ENCODE measurements around the gene DBI. TPM values are rescaled to one million over a fixed set of nuclear protein-coding genes. Genes with fewer than 3 reads are reported as not detected.

The DBI gene
- total RNA-seq, 1 donor from 2014 or later = 44.9 TPM

GRCh38 chr2:119419803-119420508 lies 53.2 kb downstream of the DBI start:
- H3K27ac Mint-ChIP-seq = no peak overlapping the region
- H3K36me3 Mint-ChIP-seq = no peaks in the 10 kb centered on the region
- no peaks in the 10 kb centered on the region for H3K27me3 Mint-ChIP-seq (ENCODE audit: low read depth)

GRCh38 chr2:119421304-119421703 lies 54.5 kb downstream of the DBI start:
- H3K4me1 Mint-ChIP-seq = peaks cover 7% of the 10 kb centered on the region
- H3K36me3 Mint-ChIP-seq = no peaks in the 10 kb centered on the region
- H3K4me3 Mint-ChIP-seq = no peak overlapping the region
- H3K9me3 Mint-ChIP-seq = peaks cover 11% of the 10 kb centered on the region
- H3K27me3 Mint-ChIP-seq (ENCODE audit: low read depth) = no peaks in the 10 kb centered on the region
- TF ChIP-seq CTCF (IDR thresholded peaks at IDR 0.05; ENCODE audit: unreplicated experiment) = no peak
- DNase-seq (ENCODE audit: low spot score in 2 of 2, unreplicated experiment in 2 of 2) = no peak
- H3K27ac Mint-ChIP-seq = no peak overlapping the region

More at GRCh38 chr2:119419803-119420508, 53.2 kb downstream of the DBI start:
- no peak for TF ChIP-seq CTCF (IDR thresholded peaks at IDR 0.05; ENCODE audit: unreplicated experiment)
- Mint-ChIP-seq H3K4me3 (no peak overlapping the region), H3K4me1 (peaks cover 7% of the 10 kb centered on the region), H3K9me3 (peaks cover 13% of the 10 kb centered on the region)
- DNase-seq (ENCODE audit: low spot score in 2 of 2, unreplicated experiment in 2 of 2) = no peak

GRCh38 chr2:119421741-119422140 lies 55.0 kb downstream of the DBI start:
- H3K9me3 Mint-ChIP-seq = peaks cover 11% of the 10 kb centered on the region
- no peak for DNase-seq (ENCODE audit: low spot score in 2 of 2, unreplicated experiment in 2 of 2)
- H3K4me3 Mint-ChIP-seq = no peak overlapping the region
- no peaks in the 10 kb centered on the region for H3K36me3 Mint-ChIP-seq
- TF ChIP-seq CTCF (IDR thresholded peaks at IDR 0.05; ENCODE audit: unreplicated experiment) = no peak
- H3K4me1 Mint-ChIP-seq = peaks cover 9% of the 10 kb centered on the region
- no peaks in the 10 kb centered on the region for H3K27me3 Mint-ChIP-seq (ENCODE audit: low read depth)
- no peak overlapping the region for H3K27ac Mint-ChIP-seq

Other genes with a start within 250 kb of the DBI start
- not detected in 3 replicates for gene C1QL2, start 208.2 kb upstream of the DBI start, total RNA-seq
- gene STEAP3, start 143.1 kb upstream of the DBI start, total RNA-seq = 0.89 to 0.94 TPM (median 0.93 TPM) in 3 replicates
- gene C2orf76, start 143 bp upstream of the DBI start, total RNA-seq = 8.4 to 12.2 TPM (median 9.2 TPM) in 3 replicates
- 11.9 to 13.6 TPM (median 12.6 TPM) in 3 replicates for gene TMEM37, start 64.9 kb downstream of the DBI start, total RNA-seq
- gene SCTR, start 157.5 kb downstream of the DBI start, total RNA-seq = 0.97 to 1.3 TPM (median 1.2 TPM) in 3 replicates
- 3.5 to 4.6 TPM (median 4.5 TPM) in 3 replicates for gene CFAP221, start 177.5 kb downstream of the DBI start, total RNA-seq